ENCODE data around the gene SEMA3D.

SEMA3D gene

DNA sequence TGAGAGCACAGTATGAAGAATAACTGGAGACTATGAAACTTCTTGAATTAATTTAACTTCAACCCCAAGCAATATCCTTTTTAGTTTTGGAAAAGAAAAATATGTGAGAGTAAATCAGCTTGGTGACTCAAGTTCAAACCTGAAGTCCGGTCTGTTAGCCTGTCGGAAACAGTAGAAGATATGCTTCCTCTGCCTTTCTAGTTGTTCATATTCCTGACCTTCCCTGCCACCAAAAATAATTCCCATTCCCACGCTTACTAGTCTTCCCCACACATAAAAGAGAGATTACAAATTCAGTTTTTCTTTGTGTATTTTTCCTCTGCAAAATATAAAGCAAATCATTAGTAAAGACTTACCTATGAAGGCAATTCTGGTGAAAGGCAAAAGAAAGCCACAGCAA, 3.6 kb downstream of the SEMA3D start:
- no peak for DNase-seq

DNA sequence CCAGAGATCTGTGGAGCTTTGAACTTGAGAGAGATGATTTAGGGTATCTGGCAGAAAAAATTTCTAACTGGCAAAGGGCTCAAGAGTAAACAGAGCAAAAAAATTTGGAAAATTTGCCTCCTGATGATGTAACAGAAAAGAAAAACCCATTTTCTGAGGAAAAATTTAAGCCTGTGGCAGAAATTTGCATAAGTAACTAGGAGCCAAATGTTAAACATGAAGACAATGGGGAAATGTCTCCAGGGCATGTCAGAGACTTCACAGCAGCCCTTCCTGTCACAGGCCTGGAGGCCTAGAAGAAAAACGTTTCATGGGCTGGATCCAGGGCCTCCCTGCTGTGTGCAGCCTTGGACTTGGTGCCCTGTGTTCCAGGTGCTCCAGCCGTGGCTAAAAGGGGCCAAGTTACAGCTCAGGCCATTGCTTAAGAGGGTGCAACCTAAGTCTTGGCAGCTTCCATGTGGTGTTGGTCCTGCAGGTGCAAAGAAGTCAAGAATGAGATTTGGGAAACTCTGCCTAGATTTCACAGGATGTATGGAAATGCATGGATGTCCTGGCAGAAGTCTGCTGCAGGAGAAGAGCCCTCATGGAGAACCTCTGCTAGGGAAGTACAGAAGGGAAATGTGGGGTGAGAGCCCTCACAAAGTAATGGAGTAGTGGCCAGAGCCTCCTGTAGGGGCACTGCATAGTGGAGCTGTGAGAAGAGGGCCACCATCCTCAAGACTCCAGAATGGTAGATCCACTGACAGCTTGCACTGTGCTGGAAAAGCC, 8.1 kb downstream of the SEMA3D start:
- no peak for DNase-seq

DNA sequence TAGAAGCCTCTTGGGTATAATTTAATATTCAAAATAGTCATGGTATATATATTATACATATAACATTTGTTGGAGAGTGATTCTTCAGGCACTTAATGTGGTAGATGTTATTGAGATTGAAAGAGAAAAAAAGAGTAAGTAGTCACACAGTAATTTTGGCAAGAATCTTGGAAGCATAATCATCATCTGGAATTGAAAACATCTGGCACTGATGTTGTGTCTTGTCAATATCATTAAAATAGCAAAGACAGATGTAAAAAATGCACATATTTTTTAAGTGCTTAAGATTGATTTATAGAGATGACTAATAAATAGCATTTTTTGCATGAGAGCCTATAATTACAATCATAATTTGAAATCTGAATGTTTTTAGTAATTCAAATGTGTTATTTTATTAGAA, 9.5 kb downstream of the SEMA3D start:
- no peak for DNase-seq

DNA sequence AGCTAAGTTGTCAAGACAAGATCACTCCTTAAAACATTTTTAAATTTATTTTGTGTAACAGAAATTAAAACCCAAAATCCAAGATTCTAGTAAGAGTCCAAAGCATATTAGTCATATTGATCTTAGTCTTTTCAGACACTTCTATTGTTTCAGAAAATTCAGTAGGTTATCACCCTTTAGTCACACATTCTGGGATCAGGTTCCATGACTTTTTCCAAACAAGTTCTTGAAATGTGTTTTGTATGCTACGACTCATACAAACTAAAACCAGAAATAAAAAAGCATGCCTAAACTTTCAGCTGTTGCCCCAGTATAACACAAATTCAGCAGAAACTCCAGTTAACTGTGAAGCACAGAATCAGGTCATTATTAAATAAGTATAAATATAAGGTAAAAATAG, 10.7 kb downstream of the SEMA3D start:
- DNase-seq: no peak

DNA sequence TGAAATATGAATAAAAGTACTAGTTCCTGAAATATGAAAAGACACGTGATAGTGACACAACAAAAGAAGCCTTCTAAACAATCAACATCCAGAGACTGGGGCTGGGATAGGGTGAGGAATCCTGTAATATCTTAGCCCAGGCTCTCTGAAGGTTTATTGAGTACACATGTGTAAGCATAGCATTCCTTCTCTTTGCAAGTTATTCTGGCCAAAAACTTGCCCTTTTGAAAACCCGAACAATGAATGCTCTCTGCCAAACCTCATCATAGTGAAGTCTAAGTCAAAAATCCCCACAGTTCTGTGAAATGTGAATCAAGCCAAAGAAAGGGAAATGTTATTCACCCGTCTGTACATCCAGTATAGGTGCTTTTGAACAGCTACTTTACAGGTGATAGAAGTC, 11.6 kb downstream of the SEMA3D start:
- no peak for DNase-seq

DNA sequence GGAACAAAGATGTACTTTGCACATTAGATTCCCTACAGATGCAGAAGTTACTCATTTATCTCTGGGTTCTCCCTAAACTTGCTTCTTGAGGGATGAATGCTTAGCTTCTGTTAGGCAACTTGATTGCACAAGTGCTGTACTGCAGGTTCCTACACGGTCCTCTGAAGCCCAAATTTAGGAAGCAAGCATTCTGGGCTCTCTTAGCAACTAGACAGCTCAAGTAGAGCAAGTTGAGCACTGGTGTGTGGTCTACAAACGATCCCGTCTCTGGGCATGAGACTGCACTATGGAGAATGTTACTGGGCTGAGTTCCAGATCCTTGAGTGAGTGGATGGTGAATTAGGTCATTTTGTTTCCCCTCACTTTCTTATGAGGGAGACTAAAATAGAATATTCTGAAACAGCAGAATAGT, 14.3 kb downstream of the SEMA3D start:
- DNase-seq: no peak

DNA sequence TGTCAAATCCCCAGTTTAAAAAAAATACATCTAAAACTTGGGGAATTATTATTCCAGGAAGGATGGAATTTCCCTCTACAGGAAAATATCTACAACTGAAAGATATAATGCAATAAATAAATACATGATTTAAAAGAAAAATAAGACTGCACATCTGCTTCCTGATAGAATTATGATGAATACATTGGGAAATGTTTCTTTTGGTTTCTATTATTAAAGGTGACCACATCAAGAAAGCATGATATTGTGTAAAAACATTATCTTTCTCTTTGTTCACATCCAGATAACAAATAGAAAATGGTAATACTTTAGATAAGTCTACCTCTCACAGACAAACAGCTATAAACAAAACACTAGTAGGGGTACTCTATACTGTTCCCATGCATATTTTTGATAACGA, 19.2 kb downstream of the SEMA3D start:
- no peak for DNase-seq

DNA sequence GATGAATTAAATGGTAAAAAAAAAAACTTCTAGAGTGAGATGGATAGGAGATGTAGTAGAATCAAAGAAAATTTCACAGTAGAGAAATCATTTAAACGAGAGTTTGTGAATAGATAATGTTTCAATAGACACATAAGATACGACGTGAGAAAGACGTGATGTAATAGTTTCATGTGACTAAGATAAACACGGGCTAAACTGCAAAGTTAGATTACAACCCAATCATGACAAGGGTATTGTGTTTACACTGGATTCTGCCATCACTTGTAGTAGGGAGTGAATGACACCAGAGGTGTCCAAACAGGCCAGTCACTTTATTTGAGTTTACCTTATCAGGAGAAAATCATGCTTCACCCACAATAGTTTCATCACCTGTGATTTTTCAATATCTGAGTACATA, 21.6 kb downstream of the SEMA3D start:
- no peak for DNase-seq

DNA sequence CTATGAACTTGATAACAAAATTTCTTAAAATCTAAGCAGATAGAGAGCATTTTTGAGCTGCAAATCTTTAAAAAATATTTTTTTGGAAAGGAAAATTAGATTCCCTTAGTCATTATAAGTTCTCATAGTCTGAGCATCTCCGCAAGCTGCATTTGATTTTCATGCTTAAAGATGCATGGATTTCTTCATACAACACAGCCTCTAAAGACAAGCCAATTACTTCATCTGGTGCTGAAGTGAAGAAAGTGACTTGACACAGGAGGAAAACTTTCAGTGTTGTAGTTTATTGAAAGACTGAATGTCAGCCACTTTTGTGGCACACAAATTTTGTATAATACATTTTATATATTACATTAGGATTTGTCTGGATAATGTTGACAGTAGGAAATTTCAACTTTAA, 22.5 kb downstream of the SEMA3D start:
- DNase-seq: no peak

DNA sequence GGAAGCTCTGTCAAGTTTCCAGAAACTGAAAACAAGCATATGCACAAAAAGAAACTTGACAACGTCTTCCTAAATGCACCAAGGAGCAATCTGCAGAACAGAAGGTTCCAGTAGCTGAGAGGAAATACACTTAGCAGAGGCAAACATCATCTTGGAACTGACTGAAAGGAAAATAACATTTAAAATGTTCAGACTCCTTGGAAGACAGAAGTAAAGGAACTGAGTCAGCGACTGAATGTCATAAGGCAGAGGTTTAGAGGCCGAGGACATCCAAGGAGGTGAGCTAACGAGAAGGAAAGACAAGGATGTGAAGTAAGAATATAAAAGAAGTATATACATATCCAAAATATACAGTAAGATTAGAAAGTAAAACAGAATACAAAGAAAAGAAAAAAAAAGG, 24.1 kb downstream of the SEMA3D start:
- no peak for DNase-seq

DNA sequence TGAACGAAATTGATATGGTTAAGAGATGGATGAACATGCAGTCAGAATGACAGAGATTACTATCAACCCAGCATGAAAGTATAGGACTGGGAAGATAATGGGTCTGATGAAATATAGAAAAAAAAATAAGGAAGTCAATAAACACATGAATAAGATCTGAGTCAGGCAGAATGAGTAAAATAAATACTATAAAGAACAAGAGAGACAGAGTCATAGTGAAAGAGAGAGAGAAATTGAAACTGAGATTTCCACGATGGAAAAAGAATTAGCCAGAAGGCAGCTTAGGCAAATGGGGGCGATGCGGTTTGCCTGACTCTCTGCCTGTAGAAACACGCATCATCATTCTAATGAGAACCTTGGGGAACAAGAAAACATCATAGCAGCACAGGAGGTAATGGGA, 26.6 kb downstream of the SEMA3D start:
- DNase-seq: no peak

DNA sequence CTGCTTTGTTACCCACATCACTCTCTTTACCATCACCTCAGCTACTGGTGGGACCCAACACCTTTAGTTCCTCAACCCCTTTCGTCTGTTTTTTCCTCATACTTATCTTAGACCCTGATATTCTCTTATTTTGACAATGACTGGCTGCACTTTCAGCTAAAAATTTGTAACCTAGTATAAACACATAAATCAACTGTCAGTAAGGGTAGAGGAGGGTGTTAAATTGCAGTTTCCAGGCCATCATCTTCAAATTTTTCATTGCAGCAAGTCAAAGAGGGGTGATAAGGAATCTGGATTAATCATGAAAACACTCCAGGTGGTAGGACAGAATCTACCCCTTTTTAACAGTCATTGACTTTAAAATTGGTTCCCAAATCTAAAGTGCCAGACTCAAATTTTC, 27.9 kb downstream of the SEMA3D start:
- no peak for DNase-seq

DNA sequence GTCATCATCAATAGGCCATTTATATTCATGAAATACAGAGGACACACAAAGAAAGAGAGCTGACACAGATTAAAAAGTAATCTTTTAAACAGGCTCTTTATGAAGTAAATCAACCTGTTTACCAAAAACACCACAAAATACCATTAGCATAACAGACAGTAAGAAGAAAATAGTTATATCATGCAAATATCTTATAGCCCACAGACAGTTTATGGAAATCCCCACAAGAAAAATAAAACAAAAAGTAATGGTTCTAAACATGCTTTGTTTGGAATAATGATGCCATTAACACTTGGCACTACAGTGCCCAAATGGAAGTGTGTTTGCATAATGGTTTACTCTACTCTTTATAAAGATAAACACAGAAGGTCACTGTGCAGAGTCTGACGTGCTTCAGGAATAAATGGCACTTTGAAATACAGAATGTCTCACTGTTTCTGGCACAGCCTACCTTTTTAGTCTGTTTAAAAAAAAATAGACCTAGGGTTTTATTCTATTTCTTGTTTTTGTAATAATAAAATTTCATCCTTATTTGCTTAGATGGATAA, 30.1 kb downstream of the SEMA3D start:
- DNase-seq: no peak

DNA sequence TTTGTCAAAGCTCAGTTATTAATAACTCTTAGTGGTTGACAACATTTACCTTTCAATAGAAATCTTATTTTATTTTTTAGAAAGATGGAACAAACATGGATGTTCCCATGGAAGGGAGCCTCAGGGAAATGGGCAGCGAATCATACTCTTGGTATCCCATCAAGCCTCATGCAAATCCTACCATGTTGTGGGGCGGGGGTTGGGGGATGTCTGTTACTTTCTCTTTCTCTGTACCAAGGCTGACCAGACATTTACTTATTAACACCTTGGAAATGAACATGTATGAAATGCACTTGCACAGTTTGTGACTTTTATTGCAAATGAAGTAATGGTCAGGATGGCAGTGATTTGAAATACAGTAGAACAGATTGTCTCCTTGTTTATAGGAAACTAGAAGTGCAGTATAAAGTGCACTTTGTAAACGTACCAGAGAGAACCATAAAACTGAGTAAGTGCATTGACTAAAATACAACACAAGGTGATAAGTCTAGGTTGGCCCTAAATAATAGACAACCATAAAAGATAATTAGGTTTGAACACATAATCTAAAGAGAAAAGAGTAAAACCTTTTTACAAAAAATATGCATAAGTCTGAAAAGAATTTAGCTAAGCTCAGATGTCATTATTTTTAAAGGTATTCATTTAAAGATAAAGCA, 32.4 kb downstream of the SEMA3D start:
- DNase-seq: no peak

DNA sequence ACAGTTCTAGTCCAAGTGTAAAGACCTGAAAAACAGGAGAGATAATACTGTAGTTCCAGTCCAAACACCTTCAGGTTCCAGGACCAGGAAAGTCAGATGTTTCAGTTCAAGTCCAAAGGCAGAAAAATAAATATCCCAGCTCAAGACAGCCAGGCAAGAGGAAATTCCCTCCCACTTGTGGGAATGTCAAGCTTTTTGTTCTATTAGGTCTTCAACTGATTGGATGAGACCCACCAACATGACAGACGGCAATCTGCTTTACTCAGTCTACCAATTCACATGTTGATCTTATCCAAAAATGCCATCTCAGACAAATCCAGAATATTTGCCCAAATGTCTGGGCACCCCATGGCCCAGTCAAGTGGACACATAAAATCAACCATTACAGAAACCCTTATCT, 33.1 kb downstream of the SEMA3D start:
- no peak for DNase-seq

DNA sequence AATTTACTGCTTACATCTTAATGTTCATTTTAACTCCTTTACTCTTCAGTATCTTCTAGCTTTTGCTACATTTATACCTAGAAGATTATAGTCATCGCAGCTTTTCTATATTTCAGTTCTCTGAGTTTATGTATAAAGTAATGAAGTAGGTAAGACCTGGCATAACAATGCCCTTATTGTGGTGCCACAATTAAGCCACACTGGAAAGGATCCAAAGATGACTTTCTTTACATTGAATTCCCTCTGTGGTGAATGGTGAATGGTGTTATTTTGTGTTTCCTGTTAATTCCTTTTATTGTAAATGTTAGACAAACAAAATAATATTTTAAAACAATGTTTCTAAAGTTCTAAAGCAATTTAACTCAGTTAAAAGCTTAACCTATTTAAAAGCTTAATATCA, 36.2 kb downstream of the SEMA3D start:
- DNase-seq: no peak

DNA sequence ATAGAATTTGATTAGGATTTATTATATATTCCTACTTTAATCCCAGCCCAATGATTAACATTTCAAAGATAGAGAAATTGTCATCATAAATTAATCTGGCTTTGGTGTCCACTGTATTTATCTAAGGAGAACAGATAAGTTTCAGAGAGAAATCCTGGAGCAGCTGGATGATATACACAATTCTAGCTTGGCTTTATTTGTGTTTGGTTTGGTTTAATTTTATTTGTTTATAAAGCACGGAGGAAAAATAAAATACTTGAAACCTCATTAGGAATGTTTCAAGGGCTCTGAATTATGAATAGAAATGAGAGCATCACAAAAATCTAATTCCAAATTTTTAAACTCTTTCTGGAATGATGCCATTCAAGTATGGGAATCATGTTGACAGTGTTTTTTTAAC, 42.1 kb downstream of the SEMA3D start:
- no peak for DNase-seq

DNA sequence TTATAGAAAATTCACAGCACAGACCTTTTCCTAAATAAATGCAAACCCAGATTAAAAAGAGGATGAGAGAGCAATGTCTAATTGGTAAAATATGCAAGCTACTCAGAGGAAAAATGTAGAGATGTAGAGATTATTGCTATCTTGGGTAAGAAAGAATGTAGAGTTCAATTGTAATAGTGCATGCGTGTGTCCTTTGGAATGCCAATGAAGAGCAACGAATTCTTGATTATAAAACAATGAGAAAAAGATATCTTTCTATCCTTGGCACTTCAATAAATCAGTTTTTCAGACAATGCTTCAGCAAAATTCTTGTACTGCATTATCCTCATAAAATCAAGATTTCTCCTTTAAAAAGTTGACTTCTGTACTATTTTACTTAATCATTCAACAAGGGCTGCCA, 50.9 kb downstream of the SEMA3D start:
- no peak for DNase-seq

DNA sequence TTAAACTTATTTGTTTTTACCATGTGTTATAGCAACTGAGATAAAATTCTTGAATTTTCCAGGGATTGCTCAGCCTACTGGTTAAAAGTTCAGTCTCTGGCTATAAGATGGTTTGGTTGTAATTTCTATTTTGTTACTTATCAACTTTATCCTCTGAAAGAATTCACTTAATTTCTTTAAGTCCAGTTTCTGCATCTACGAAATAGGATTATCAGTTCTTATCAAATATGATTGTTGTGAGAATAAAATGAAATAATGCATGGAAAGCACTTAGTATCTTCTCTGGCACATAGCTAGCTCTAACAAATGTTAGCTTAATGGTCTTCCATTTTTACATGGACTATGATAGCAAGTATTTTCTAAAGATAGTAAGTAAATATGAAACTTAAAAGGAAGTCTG, 53.3 kb downstream of the SEMA3D start:
- DNase-seq: no peak

DNA sequence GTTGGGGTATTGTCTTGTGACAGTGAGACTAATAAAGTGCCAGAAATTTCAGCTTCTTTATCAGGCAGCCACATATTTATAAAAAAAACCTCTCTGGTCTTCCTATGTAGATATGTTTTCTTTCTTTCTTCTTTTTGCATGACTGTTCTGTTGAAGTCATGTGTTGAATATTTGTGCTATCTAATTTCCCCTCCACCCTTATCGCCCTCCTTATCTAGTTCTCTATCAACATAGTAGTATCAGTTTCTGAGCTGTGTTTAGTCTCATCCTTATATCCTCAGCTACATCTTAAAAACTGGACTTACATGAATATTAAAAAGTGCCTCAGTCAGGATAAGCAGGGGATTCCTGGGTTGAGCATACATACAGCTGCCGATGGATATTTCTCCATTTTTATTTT, 53.9 kb downstream of the SEMA3D start:
- DNase-seq: no peak

DNA sequence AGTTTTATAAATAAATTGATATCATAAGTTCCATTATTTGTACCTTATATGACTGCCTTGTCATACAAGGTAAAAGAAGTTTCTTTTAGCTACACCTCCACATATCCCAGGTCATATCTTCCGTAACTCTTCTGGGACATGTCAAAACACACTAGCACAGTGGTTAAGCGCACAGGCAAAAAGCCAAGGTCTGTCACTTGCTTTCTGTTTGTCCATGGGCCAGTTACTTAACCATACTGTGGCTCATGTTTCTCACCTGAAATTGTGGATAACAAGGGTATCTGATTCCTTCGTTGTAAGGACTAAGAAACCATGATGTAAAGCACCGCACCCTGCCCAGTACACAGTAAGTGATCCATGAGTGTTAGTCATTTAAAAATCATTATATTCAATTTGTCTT, 56.2 kb downstream of the SEMA3D start:
- DNase-seq: no peak

DNA sequence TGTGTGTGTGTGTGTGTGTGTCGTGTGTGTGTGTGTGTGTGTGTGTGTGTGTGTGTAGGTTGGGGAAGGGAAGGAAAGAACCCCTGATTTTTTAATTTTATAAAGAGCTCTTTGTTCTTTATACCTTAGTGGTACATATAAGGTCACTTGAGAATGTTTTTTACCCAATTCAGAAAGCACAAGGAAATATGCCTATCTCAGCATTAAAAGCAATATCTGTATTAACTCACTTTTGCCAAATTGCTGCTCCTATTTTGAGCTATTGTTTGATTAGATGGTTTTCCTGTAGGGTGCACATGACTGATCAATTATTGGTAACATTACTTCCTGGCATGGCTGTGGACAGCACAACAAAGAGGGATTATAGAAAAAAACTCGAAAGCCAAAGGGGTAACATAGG, 60.5 kb downstream of the SEMA3D start:
- no peak for DNase-seq

DNA sequence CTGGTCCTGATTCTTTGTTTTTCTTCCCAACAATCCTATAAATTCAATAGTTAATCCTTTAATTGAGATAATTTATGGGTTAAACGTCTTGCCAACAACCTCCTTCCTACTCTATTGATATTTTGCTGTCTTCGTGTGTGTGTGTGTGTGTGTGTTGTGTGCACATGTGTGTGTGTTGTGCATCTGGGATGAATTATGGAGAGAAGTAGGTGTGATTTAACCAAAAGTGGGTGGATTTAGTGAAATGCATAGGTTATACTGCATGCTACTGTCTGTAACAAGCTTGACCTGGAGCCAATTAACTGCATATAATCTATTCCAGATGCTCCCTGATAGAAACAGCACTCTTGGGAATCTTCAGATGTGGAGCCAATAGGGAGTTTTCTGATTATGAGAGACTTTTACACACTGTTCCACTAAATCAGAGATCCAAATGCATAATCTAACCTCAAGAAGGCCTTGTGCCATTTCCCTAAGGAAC, 61.2 kb downstream of the SEMA3D start:
- no peak for DNase-seq

DNA sequence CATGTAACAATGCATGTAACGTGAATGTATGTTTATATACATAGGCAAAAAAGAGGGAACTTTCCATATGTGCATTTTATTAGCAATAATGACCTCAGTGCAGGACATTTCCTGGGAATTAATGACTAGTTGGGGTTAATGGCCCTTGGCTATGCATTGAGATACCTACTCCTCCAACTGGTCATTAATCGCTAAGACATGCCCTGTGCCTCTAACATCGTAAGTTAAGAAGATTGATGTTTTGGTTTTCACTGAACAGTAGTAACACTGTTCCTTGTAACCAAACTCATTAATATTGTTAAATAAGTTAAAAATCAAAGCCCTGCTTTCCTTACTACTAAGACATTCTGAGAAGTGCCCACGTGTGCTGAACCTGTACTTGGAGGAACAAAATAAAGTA, 61.7 kb downstream of the SEMA3D start:
- no peak for DNase-seq

DNA sequence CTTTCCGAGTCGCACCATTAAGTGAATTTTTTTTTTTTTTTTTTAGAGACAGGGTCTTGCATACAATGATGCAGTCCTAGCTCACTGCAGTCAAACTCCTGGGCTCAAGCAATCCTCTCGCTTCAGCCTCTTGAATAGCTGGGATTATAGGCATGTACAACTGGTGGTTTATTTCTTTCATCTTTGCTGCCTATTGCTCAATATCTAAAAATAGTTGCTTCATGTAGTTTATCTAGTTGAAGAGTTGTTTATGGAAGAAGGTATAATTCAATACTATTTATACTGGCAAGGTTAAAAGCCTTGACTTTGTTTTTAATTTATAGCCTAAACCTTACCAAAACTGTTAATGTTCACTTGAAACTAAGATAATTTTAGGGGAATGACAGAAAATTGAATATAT, 66.9 kb downstream of the SEMA3D start:
- no peak for DNase-seq

All from GF-D8 (cell line).